ENCODE data around the gene PLP1. TPM values are rescaled to one million over a fixed set of nuclear protein-coding genes. Genes with fewer than 3 reads are reported as not detected.
A peak's percentile ranks its signal among the peaks of the same experiment; 100 is the strongest.

Gene PLP1
- total RNA-seq (10 to 100 TPM in 1 of 9 donors, 1 to 10 TPM in 8; 1.2 to 12.5 (median 4.1) TPM), polyA plus RNA-seq (1 to 10 TPM; 1.5 to 2.9 TPM)
- long read RNA-seq, donor 1, partial matches to known transcripts: 0 of 1 reads
- long read RNA-seq, donor 1, other reads (novel, unspliced or antisense): 0 of 1 reads
- long read RNA-seq, donor 2: 0 reads
- long read RNA-seq, donor 3: 0 reads

GRCh38 chrX:103776546-103776945, at the start of gene PLP1:
Gene PLP1 (plus strand): TSS chrX:103776840. CDS start chrX:103776996, 156 bp downstream.
- DNase-seq (no peak), ATAC-seq (no peak)
- TF ChIP-seq POLR2A (IDR thresholded peaks at IDR 0.05) (no peak), CTCF (IDR thresholded peaks at IDR 0.05) (no peak)
- WGBS, 4 donors: 63 to 74% (median 67%) methylated on average over 2 of the region's 2 CpGs
- Histone ChIP-seq H3K4me3 (peak within 1 kb of the TSS in 6 of 12 donors; percentile 1 to 37 (median 8)), H3K27me3 (peaks cover 0 to 15% (median 0%) of the 10 kb centered on the region in 9 donors), H3K4me1 (peaks cover 0 to 5% (median 0%) of the 10 kb centered on the region in 12 donors), H3K27ac (no peak within 1 kb of the TSS), H3K36me3 (no peaks in the 10 kb centered on the region), H3K9me3 (no peaks in the 10 kb centered on the region)
- intact Hi-C loops (cut with DNase I): loop anchor here in 6 of 10 donors (10.0 kb wide), 2 partner anchors 52 to 62 kb away; partner anchors contain the start of gene TMEM31 (in 5 of the 6)

GRCh38 chrX:103727115-103727514, 49.5 kb upstream of the PLP1 start:
- Histone ChIP-seq H3K27ac (no peak overlapping the region), H3K36me3 (no peaks in the 10 kb centered on the region), H3K27me3 (peaks cover 0 to 21% (median 0%) of the 10 kb centered on the region in 9 donors), H3K9me3 (no peaks in the 10 kb centered on the region), H3K4me3 (no peak overlapping the region), H3K4me1 (peaks cover 0 to 17% (median 1%) of the 10 kb centered on the region in 12 donors)
- intact Hi-C loops (cut with DNase I): loop anchor here in 1 of 10 donors (10.0 kb wide), 1 partner anchor 48 kb away; the partner anchor contains the start of gene PLP1
- ATAC-seq: no peak
- DNase-seq: no peak
- no peak for TF ChIP-seq POLR2A (IDR thresholded peaks at IDR 0.05)
- TF ChIP-seq CTCF (IDR thresholded peaks at IDR 0.05): no peak
- 49 to 90% (median 77%) methylated on average over 3 to 4 of the region's 4 CpGs for WGBS, 4 donors

- ATAC-seq (no peak), DNase-seq (no peak)
- Histone ChIP-seq H3K9me3 (no peaks in the 10 kb centered on the region), H3K4me1 (peaks cover 0 to 17% (median 1%) of the 10 kb centered on the region in 12 donors), H3K4me3 (no peak overlapping the region), H3K27me3 (peaks cover 0 to 21% (median 0%) of the 10 kb centered on the region in 9 donors), H3K27ac (no peak overlapping the region), H3K36me3 (no peaks in the 10 kb centered on the region)
- intact Hi-C loops (cut with DNase I): loop anchor here in 1 of 10 donors (10.0 kb wide), 1 partner anchor 46 kb away; the partner anchor contains the start of gene PLP1
- no peak for TF ChIP-seq POLR2A (IDR thresholded peaks at IDR 0.05)
- no peak for TF ChIP-seq CTCF (IDR thresholded peaks at IDR 0.05)
- WGBS, 4 donors: 61 to 76% (median 66%) methylated on average over 5 of the region's 5 CpGs
Observed at GRCh38 chrX:103729015-103729414, 47.6 kb upstream of the PLP1 start.

GRCh38 chrX:103730147-103730795, 46.4 kb upstream of the PLP1 start:
- no peak for TF ChIP-seq CTCF (IDR thresholded peaks at IDR 0.05)
- TF ChIP-seq POLR2A (IDR thresholded peaks at IDR 0.05): no peak
- H3K4me3 ChIP-seq: no peak overlapping the region
- WGBS, 4 donors: 49 to 60% (median 54%) methylated on average over 3 of the region's 3 CpGs
- no peak for DNase-seq
- peaks cover 0 to 18% (median 0%) of the 10 kb centered on the region in 9 donors for H3K27me3 ChIP-seq
- ATAC-seq: peak in 2 of 4 donors; percentile 12 to 16
- H3K9me3 ChIP-seq: no peaks in the 10 kb centered on the region
- intact Hi-C loops (cut with DNase I): no loop called here
- H3K4me1 ChIP-seq: peaks cover 0 to 17% (median 1%) of the 10 kb centered on the region in 12 donors
- H3K27ac ChIP-seq: peak overlapping the region in 9 of 12 donors; percentile 38 to 74 (median 69)
- no peaks in the 10 kb centered on the region for H3K36me3 ChIP-seq
